Astrocyte (in vitro differentiated cells and primary cell): ENCODE measurements around the gene RMDN3. TPM values are rescaled to one million over a fixed set of nuclear protein-coding genes. Genes with fewer than 3 reads are reported as not detected.

Source experiments
- DNase-seq: peaks from one replicate; pipeline ENCODE4 v3.0.0-alpha.2; 2010; ENCODE audit warnings: low read depth
- FAIRE-seq: peaks from 2 replicates; lab custom pipeline; 2011; peaks lifted over from hg19 to GRCh38; lab: Jason Lieb, UNC
- H2AFZ ChIP-seq: 2 replicates; pipeline ENCODE4 v1.6.0; 2012; ENCODE audit warnings: low read depth, low read length, inconsistent platforms
- H3K27ac ChIP-seq: 2 replicates; pipeline ENCODE4 v1.5.1; 2011; ENCODE audit warnings: low read depth, low read length, inconsistent platforms
- H3K27me3 ChIP-seq: 2 replicates; pipeline ENCODE4 v1.6.0; 2011; ENCODE audit warnings: low read length, inconsistent platforms; ENCODE audit not compliant: insufficient read depth
- H3K36me3 ChIP-seq: 2 replicates; pipeline ENCODE4 v1.5.1; 2011; ENCODE audit warnings: low read length, inconsistent platforms; ENCODE audit not compliant: insufficient read depth
- H3K4me1 ChIP-seq: 2 replicates; pipeline ENCODE4 v1.5.1; 2011; ENCODE audit warnings: low read length, inconsistent platforms; ENCODE audit not compliant: insufficient read depth
- H3K4me2 ChIP-seq: 2 replicates; pipeline ENCODE4 v1.6.0; 2012; ENCODE audit warnings: low read length, inconsistent platforms
- H3K4me3 ChIP-seq: 2 replicates; pipeline ENCODE4 v1.5.1; 2011; ENCODE audit warnings: low read depth, mild to moderate bottlenecking, low read length, inconsistent platforms; ENCODE audit not compliant: insufficient read depth
- H3K79me2 ChIP-seq: 2 replicates; pipeline ENCODE4 v1.6.0; 2012; ENCODE audit warnings: mild to moderate bottlenecking, low read length, inconsistent platforms; ENCODE audit not compliant: insufficient read depth
- H3K9ac ChIP-seq: 2 replicates; pipeline ENCODE4 v1.6.0; 2012; ENCODE audit warnings: mild to moderate bottlenecking, low read length, inconsistent platforms
- H3K9me3 ChIP-seq: 2 replicates; pipeline ENCODE4 v1.5.1; 2012; ENCODE audit warnings: low read depth, mild to moderate bottlenecking, low read length, inconsistent platforms; ENCODE audit not compliant: insufficient read depth
- H4K20me1 ChIP-seq: 2 replicates; pipeline ENCODE4 v1.6.0; 2012; ENCODE audit warnings: low read length, inconsistent platforms; ENCODE audit not compliant: insufficient read depth
- H3K27ac Mint-ChIP-seq: one replicate; pipeline ENCODE4 v1.8.0; 2021; ENCODE audit warnings: mild to moderate bottlenecking, mixed read lengths; ENCODE audit not compliant: unreplicated experiment
- H3K27me3 Mint-ChIP-seq: one replicate; pipeline ENCODE4 v1.8.0; 2021; ENCODE audit warnings: low read depth, mixed read lengths; ENCODE audit not compliant: unreplicated experiment
- H3K36me3 Mint-ChIP-seq: one replicate; pipeline ENCODE4 v1.8.0; 2021; ENCODE audit warnings: low read depth, mixed read lengths; ENCODE audit not compliant: unreplicated experiment
- H3K4me1 Mint-ChIP-seq: one replicate; pipeline ENCODE4 v1.8.0; 2021; ENCODE audit warnings: low read depth, mixed read lengths; ENCODE audit not compliant: unreplicated experiment
- H3K4me3 Mint-ChIP-seq: one replicate; pipeline ENCODE4 v1.8.0; 2021; ENCODE audit warnings: mild to moderate bottlenecking, moderate library complexity, mixed read lengths; ENCODE audit not compliant: unreplicated experiment
- H3K9me3 Mint-ChIP-seq: one replicate; pipeline ENCODE4 v1.8.0; 2021; ENCODE audit warnings: mild to moderate bottlenecking, mixed read lengths; ENCODE audit not compliant: unreplicated experiment
- EZH2 ChIP-seq: IDR thresholded peaks from 2 replicates; pipeline ENCODE4 v1.6.1; 2012; ENCODE audit warnings: mild to moderate bottlenecking, low read length, inconsistent platforms; ENCODE audit not compliant: insufficient read depth
- total RNA-seq: library from RNA; stranded (reverse); gene quantifications from 2 replicates; pipeline ENCODE4 v1.2.1, GENCODE V29; 2021
- TF ChIP-seq, protein P1 (sequence below): IDR thresholded peaks from 2 replicates; pipeline ENCODE4 v1.5.1; 2011; ENCODE audit warnings: low read depth, mild to moderate bottlenecking, inconsistent platforms, low read length, moderate library complexity; ENCODE audit not compliant: insufficient read depth

RMDN3 gene
- total RNA-seq, 1 donor from 2014 or later, result 32.0 TPM

DNA sequence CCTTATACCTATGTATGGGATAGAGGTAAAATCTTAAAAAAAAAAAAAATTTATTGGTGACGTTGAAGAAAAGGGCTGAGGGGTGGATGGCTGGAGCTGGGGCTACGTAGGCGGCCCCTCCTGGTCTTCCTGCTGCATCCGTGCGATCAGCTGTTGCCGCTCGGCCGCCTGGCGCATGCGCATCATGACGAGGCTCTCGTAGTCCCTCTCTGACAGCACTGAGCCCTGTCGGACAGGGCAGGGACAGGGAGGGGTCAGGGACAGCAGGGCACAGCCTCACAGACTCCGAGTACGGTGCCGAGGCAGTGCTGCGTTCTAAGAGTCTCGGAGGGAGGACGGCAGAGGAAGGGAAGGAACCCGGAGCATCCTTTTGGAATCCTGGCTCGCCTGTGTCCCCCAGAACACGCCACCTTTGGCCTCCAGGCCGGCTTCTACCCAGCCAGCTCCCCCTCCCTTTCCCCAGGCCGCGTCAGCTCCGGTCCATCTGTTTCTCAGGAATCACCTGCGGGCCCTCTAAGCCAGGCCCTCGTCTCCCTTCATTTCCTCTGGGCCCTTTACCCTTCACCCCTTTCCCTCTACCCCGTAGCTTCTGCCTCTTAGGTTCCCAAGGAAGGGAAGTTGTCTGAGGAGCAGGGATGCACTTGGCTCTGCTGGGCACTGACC lies 12.9 kb upstream of the RMDN3 start:
- Histone ChIP-seq H3K36me3 (no peaks in the 10 kb centered on the region), H4K20me1 (peaks cover 46% of the 10 kb centered on the region), H3K4me1 (peaks cover 58% of the 10 kb centered on the region), H2AFZ (no peak overlapping the region), H3K4me3 (no peak overlapping the region), H3K9me3 (no peaks in the 10 kb centered on the region), H3K27me3 (no peaks in the 10 kb centered on the region), H3K9ac (no peak overlapping the region), H3K4me2 (no peak overlapping the region), H3K27ac (no peak overlapping the region), H3K79me2 (no peaks in the 10 kb centered on the region)
- FAIRE-seq (no peak), DNase-seq (no peak)
- no peaks in the 10 kb centered on the region for H3K9me3 Mint-ChIP-seq
- no peak overlapping the region for H3K4me3 Mint-ChIP-seq
- H3K4me1 Mint-ChIP-seq, result peaks cover 21% of the 10 kb centered on the region
- peak overlapping the region; percentile 20 for H3K27ac Mint-ChIP-seq
- H3K27me3 Mint-ChIP-seq, result no peaks in the 10 kb centered on the region
- no peak for TF ChIP-seq EZH2
- TF ChIP-seq, protein P1, sequence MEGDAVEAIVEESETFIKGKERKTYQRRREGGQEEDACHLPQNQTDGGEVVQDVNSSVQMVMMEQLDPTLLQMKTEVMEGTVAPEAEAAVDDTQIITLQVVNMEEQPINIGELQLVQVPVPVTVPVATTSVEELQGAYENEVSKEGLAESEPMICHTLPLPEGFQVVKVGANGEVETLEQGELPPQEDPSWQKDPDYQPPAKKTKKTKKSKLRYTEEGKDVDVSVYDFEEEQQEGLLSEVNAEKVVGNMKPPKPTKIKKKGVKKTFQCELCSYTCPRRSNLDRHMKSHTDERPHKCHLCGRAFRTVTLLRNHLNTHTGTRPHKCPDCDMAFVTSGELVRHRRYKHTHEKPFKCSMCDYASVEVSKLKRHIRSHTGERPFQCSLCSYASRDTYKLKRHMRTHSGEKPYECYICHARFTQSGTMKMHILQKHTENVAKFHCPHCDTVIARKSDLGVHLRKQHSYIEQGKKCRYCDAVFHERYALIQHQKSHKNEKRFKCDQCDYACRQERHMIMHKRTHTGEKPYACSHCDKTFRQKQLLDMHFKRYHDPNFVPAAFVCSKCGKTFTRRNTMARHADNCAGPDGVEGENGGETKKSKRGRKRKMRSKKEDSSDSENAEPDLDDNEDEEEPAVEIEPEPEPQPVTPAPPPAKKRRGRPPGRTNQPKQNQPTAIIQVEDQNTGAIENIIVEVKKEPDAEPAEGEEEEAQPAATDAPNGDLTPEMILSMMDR, result no peak
- peaks cover 4% of the 10 kb centered on the region for H3K36me3 Mint-ChIP-seq

DNA sequence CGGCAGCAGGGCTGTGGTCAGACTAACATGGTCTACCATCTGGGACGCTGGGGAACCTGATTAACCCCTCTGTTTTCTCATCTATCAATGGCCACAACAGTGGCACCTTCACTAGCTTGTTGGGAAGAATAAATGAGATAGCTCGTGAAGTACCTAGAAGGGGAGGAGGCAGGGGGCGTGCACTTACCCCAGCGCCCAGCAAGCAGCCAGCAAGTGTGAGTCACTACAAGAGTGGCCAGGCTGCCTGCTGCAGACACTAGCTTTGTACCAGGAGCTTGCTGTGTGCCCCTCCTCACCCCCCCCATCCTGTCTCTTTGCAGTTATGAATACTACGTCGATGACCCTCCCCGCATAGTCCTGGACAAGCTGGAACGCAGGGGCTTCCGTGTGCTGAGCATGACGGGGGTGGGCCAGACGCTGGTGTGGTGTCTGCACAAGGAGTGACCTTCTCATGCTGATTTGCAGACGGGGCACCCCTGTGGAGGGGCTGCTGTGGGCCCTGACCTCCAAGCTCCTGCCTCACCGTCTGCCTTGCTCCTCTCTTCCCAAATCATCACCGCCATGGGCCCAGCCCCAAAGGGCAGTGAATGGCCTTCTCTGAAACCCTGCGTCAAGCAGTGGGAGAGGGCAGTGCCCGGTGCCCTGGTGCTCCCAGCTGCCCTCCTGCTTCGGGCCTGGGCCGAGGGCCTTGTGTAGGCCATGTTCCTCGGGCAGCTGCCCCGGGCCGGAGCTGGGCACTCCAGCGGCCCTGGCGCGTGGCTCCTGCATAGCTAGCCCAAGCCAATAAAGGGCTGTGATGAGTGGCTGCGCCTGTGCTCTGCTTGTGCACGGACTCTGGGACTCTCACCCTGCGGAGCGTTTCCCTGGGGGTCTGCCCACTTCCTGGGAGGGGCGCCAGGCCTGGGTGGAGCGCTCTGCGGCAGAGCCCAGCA lies 12.1 kb upstream of the RMDN3 start:
- Histone ChIP-seq H3K36me3 (no peaks in the 10 kb centered on the region), H3K4me2 (peak overlapping the region; percentile 42), H2AFZ (no peak overlapping the region), H3K27ac (no peak overlapping the region), H3K27me3 (no peaks in the 10 kb centered on the region), H4K20me1 (peaks cover 46% of the 10 kb centered on the region), H3K4me1 (peaks cover 59% of the 10 kb centered on the region), H3K9me3 (no peaks in the 10 kb centered on the region), H3K9ac (no peak overlapping the region), H3K4me3 (no peak overlapping the region), H3K79me2 (no peaks in the 10 kb centered on the region)
- FAIRE-seq, result no peak
- no peak overlapping the region for H3K4me3 Mint-ChIP-seq
- no peak overlapping the region for H3K27ac Mint-ChIP-seq
- DNase-seq, result peak; percentile 64
- TF ChIP-seq, protein P1, result no peak
- TF ChIP-seq EZH2, result no peak
- no peaks in the 10 kb centered on the region for H3K9me3 Mint-ChIP-seq
- H3K27me3 Mint-ChIP-seq, result no peaks in the 10 kb centered on the region
- peaks cover 21% of the 10 kb centered on the region for H3K4me1 Mint-ChIP-seq
- H3K36me3 Mint-ChIP-seq, result peaks cover under 1% of the 10 kb centered on the region
